ENCODE data around the gene PCSK1. TPM values are rescaled to one million over a fixed set of nuclear protein-coding genes. Genes with fewer than 3 reads are reported as not detected.

PCSK1 gene
- polyA plus RNA-seq, 1 of the 3 experiments (the other 2 are of a cell fraction) = 0.08 TPM

GRCh38 chr5:96439477-96440184 is 6.6 kb upstream of the PCSK1 start (continued):
- TF ChIP-seq, protein P1, sequence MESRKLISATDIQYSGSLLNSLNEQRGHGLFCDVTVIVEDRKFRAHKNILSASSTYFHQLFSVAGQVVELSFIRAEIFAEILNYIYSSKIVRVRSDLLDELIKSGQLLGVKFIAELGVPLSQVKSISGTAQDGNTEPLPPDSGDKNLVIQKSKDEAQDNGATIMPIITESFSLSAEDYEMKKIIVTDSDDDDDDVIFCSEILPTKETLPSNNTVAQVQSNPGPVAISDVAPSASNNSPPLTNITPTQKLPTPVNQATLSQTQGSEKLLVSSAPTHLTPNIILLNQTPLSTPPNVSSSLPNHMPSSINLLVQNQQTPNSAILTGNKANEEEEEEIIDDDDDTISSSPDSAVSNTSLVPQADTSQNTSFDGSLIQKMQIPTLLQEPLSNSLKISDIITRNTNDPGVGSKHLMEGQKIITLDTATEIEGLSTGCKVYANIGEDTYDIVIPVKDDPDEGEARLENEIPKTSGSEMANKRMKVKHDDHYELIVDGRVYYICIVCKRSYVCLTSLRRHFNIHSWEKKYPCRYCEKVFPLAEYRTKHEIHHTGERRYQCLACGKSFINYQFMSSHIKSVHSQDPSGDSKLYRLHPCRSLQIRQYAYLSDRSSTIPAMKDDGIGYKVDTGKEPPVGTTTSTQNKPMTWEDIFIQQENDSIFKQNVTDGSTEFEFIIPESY (IDR thresholded peaks at IDR 0.05; ENCODE audit: borderline replicate concordance, low read depth) = no peak
- TF ChIP-seq SMC3 (IDR thresholded peaks at IDR 0.05; ENCODE audit: low read depth, low read length) = no peak

- TF ChIP-seq NFIC (IDR thresholded peaks at IDR 0.05; ENCODE audit: borderline replicate concordance) (peak; percentile 38; the same call in 1 of the 2 replicates), GABPA (IDR thresholded peaks at IDR 0.05; ENCODE audit: low read depth) (no peak), USF1 (IDR thresholded peaks at IDR 0.05; ENCODE audit: borderline replicate concordance, low read depth) (no peak), RCOR1 (IDR thresholded peaks at IDR 0.05; ENCODE audit: low read length) (0 out of 2 replicates have a peak, but pooled peaks have one; percentile 24), EZH2phosphoT487 (IDR thresholded peaks at IDR 0.05; ENCODE audit: borderline replicate concordance, low read depth) (no peak), REST (IDR thresholded peaks at IDR 0.05; ENCODE audit: low read depth, low read length) (peak; percentile 99), RFX5 (IDR thresholded peaks at IDR 0.05; ENCODE audit: low read length) (no peak), SIN3A (IDR thresholded peaks at IDR 0.05; ENCODE audit: borderline replicate concordance, low read depth, low read length) (peak; percentile 55; the same call in 1 of the 2 replicates), RAD21 (IDR thresholded peaks at IDR 0.05; ENCODE audit: low read length) (0 out of 2 replicates have a peak, but pooled peaks have one; percentile 29), MAX (IDR thresholded peaks at IDR 0.05; ENCODE audit: low read depth) (no peak), MXI1 (IDR thresholded peaks at IDR 0.05; ENCODE audit: low read depth, low read length) (no peak), NRF1 (IDR thresholded peaks at IDR 0.05; ENCODE audit: low read depth, low read length) (no peak), JUND (IDR thresholded peaks at IDR 0.05) (no peak), FOXM1 (IDR thresholded peaks at IDR 0.05; ENCODE audit: low read depth) (no peak), POLR2AphosphoS5 (IDR thresholded peaks at IDR 0.05; ENCODE audit: low read depth, low read length) (no peak), SMC3 (IDR thresholded peaks at IDR 0.05; ENCODE audit: low read depth, low read length) (no peak)
- TF ChIP-seq, protein P2, sequence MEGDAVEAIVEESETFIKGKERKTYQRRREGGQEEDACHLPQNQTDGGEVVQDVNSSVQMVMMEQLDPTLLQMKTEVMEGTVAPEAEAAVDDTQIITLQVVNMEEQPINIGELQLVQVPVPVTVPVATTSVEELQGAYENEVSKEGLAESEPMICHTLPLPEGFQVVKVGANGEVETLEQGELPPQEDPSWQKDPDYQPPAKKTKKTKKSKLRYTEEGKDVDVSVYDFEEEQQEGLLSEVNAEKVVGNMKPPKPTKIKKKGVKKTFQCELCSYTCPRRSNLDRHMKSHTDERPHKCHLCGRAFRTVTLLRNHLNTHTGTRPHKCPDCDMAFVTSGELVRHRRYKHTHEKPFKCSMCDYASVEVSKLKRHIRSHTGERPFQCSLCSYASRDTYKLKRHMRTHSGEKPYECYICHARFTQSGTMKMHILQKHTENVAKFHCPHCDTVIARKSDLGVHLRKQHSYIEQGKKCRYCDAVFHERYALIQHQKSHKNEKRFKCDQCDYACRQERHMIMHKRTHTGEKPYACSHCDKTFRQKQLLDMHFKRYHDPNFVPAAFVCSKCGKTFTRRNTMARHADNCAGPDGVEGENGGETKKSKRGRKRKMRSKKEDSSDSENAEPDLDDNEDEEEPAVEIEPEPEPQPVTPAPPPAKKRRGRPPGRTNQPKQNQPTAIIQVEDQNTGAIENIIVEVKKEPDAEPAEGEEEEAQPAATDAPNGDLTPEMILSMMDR (IDR thresholded peaks at IDR 0.05) = peak; percentile 23; the same call in 1 of the 2 replicates
- Histone ChIP-seq H4K20me1 (ENCODE audit: insufficient read depth) (no peaks in the 10 kb centered on the region), H3K9me3 (no peaks in the 10 kb centered on the region), H3K79me2 (ENCODE audit: insufficient read depth) (no peaks in the 10 kb centered on the region), H3K4me2 (no peak overlapping the region), H3K27me3 (ENCODE audit: insufficient read depth) (peaks cover 28% of the 10 kb centered on the region), H3K9me2 (no peaks in the 10 kb centered on the region), H2AFZ (ENCODE audit: low read depth) (no peak overlapping the region), H3K9ac (no peak overlapping the region), H3K4me1 (ENCODE audit: control insufficient read depth in 1 of 2, insufficient read depth in 2 of 2, low read depth in 1 of 2, low read length in 1 of 2) (peaks cover 0 to 6% of the 10 kb centered on the region in 2 experiments; a peak in 1 of 4 replicates), H3F3A (replicated peaks; ENCODE audit: insufficient read depth) (no peaks in the 10 kb centered on the region), H3K27ac (ENCODE audit: low read depth in 2 of 2, low read length in 1 of 2) (no peak overlapping the region), H3K36me3 (replicated peaks in 1 of 2; ENCODE audit: control insufficient read depth in 1 of 2, insufficient read depth in 2 of 2, low read length in 1 of 2) (no peaks in the 10 kb centered on the region), H3K4me3 (ENCODE audit: low read depth in 2 of 2, low read length in 1 of 2) (no peak overlapping the region)
- WGBS (ENCODE audit: low lambda C conversion rate) = 12% methylated on average over 11 of the region's 11 CpGs
- ChIA-PET POLR2A (no interaction called here), CTCF (interaction anchor here (0.6 to 1.6 kb wide), 11 partner anchors 9 to 575 kb away, joined by 3 to 6 read pairs (median 4); no protein-coding TSS in a partner anchor)
- DNase-seq = peak; percentile 52
These were observed 1.2 kb upstream of the PCSK1 start for GRCh38 chr5:96434201-96434645.
